Endodermal cell (in vitro differentiated cells): ENCODE measurements around the gene EGFR. TPM values are rescaled to one million over a fixed set of nuclear protein-coding genes. Genes with fewer than 3 reads are reported as not detected.

Source experiments
- DNase-seq: peaks from one replicate; pipeline ENCODE4 v3.0.0-alpha.2; 2017
- H3K27ac ChIP-seq: 2 replicates; pipeline ENCODE4 v1.5.1; 2013; ENCODE audit warnings: mild to moderate bottlenecking, low read depth, low read length, moderate library complexity
- H3K27me3 ChIP-seq: 2 replicates; pipeline ENCODE4 v1.6.1; 2013; ENCODE audit warnings: mild to moderate bottlenecking, low read length, moderate library complexity; ENCODE audit not compliant: insufficient read depth, control insufficient read depth, poor library complexity, severe bottlenecking
- H3K36me3 ChIP-seq: 2 replicates; pipeline ENCODE4 v1.7.0; 2013; ENCODE audit warnings: mild to moderate bottlenecking, low read length, moderate library complexity; ENCODE audit not compliant: control insufficient read depth, insufficient read depth
- H3K4me1 ChIP-seq: one replicate; pipeline ENCODE4 v1.7.0; 2013; ENCODE audit warnings: low read length; ENCODE audit not compliant: control insufficient read depth, insufficient read depth
- H3K4me3 ChIP-seq: 2 replicates; pipeline ENCODE4 v1.5.1; 2013; ENCODE audit warnings: mild to moderate bottlenecking, low read length, moderate library complexity
- H3K9ac ChIP-seq: 2 replicates; pipeline ENCODE4 v1.6.1; 2013; ENCODE audit warnings: mild to moderate bottlenecking, low read length, moderate library complexity; ENCODE audit not compliant: poor library complexity, severe bottlenecking; ENCODE audit errors: extremely low read depth
- H3K9me3 ChIP-seq: 2 replicates; pipeline ENCODE4 v1.6.1; 2013; ENCODE audit warnings: mild to moderate bottlenecking, low read length, moderate library complexity; ENCODE audit not compliant: control insufficient read depth
- H3K27ac Mint-ChIP-seq: 2 replicates; pipeline ENCODE4 v1.8.0; 2020; ENCODE audit warnings: mixed read lengths
- H3K27me3 Mint-ChIP-seq: 2 replicates; pipeline ENCODE4 v1.8.0; 2021; ENCODE audit warnings: mild to moderate bottlenecking, mixed read lengths; ENCODE audit not compliant: insufficient read depth
- H3K36me3 Mint-ChIP-seq: 2 replicates; pipeline ENCODE4 v1.8.0; 2020; ENCODE audit warnings: low read depth, mixed read lengths
- H3K4me1 Mint-ChIP-seq: 2 replicates; pipeline ENCODE4 v1.8.0; 2020; ENCODE audit warnings: mixed read lengths
- H3K4me3 Mint-ChIP-seq: 2 replicates; pipeline ENCODE4 v1.8.0; 2020; ENCODE audit warnings: mild to moderate bottlenecking, moderate library complexity, mixed read lengths
- H3K9me3 Mint-ChIP-seq: 2 replicates; pipeline ENCODE4 v1.8.0; 2020; ENCODE audit warnings: mild to moderate bottlenecking, mixed read lengths
- WGBS, 2 experiments: methylation state at CpG; one replicate each; pipeline versions ENCODE4 v1.1.5 to v1.1.7; 2013; ENCODE audit warnings: missing lambda C conversion rate in 2 of 2, mixed read lengths in 1 of 2; ENCODE audit not compliant: insufficient coverage in 1 of 2, insufficient read length in 1 of 2; 5-methylcytosine and 5-hydroxymethylcytosine counted together
- total RNA-seq, 2 donors: library from RNA; stranded (reverse); fragmentation: NEBNext Ultra II Directional in 1 of 2; extraction: Animal tissue kit (Norgen Biotek cat#: 25700) in 1 of 2; gene quantifications; 2 replicates in 1 of 2; 3 replicates in 1 of 2; pipeline ENCODE4 v1.2.1, GENCODE V29; 2021
- TF ChIP-seq, protein P1 (sequence below): fragments of 200-600 bp; sonication (generic); conservative IDR thresholded peaks from 2 replicates; pipeline ENCODE4 v1.5.0; 2021; ENCODE audit warnings: antibody characterized with exemption, mild to moderate bottlenecking

Gene EGFR
- total RNA-seq, 2 donors from 2014 or later, result 5.0 to 5.8 TPM

- Histone ChIP-seq H3K27ac (no peak overlapping the region), H3K9ac (no peak overlapping the region), H3K9me3 (no peaks in the 10 kb centered on the region), H3K4me3 (no peak overlapping the region), H3K27me3 (no peaks in the 10 kb centered on the region), H3K36me3 (no peaks in the 10 kb centered on the region), H3K4me1 (no peaks in the 10 kb centered on the region)
- H3K4me1 Mint-ChIP-seq, result no peaks in the 10 kb centered on the region
- 94 to 95% methylated on average over 14 to 25 of the region's 25 CpGs for WGBS, 2 experiments
- H3K4me3 Mint-ChIP-seq, result no peak overlapping the region
- no peak overlapping the region for H3K27ac Mint-ChIP-seq
- no peaks in the 10 kb centered on the region for H3K27me3 Mint-ChIP-seq
- TF ChIP-seq, protein P1, sequence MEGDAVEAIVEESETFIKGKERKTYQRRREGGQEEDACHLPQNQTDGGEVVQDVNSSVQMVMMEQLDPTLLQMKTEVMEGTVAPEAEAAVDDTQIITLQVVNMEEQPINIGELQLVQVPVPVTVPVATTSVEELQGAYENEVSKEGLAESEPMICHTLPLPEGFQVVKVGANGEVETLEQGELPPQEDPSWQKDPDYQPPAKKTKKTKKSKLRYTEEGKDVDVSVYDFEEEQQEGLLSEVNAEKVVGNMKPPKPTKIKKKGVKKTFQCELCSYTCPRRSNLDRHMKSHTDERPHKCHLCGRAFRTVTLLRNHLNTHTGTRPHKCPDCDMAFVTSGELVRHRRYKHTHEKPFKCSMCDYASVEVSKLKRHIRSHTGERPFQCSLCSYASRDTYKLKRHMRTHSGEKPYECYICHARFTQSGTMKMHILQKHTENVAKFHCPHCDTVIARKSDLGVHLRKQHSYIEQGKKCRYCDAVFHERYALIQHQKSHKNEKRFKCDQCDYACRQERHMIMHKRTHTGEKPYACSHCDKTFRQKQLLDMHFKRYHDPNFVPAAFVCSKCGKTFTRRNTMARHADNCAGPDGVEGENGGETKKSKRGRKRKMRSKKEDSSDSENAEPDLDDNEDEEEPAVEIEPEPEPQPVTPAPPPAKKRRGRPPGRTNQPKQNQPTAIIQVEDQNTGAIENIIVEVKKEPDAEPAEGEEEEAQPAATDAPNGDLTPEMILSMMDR, result no peak
- no peaks in the 10 kb centered on the region for H3K36me3 Mint-ChIP-seq
- no peak for DNase-seq
- H3K9me3 Mint-ChIP-seq, result no peaks in the 10 kb centered on the region
Observed at GRCh38 chr7:55172881-55173609, 154.2 kb downstream of the EGFR start.

DNA sequence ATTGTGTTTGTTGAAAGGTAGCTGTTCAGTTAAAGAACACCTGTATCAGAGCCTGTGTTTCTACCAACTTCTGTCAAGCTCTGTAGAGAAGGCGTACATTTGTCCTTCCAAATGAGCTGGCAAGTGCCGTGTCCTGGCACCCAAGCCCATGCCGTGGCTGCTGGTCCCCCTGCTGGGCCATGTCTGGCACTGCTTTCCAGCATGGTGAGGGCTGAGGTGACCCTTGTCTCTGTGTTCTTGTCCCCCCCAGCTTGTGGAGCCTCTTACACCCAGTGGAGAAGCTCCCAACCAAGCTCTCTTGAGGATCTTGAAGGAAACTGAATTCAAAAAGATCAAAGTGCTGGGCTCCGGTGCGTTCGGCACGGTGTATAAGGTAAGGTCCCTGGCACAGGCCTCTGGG is 154.9 kb downstream of the EGFR start:
- H3K9me3 Mint-ChIP-seq, result no peaks in the 10 kb centered on the region
- no peak overlapping the region for H3K27ac ChIP-seq
- no peaks in the 10 kb centered on the region for H3K36me3 Mint-ChIP-seq

GRCh38 chr7:55174456-55174855 is 155.6 kb downstream of the EGFR start:
- Histone ChIP-seq H3K27me3 (no peaks in the 10 kb centered on the region), H3K36me3 (no peaks in the 10 kb centered on the region), H3K27ac (no peak overlapping the region), H3K4me1 (no peaks in the 10 kb centered on the region), H3K9me3 (no peaks in the 10 kb centered on the region), H3K9ac (no peak overlapping the region), H3K4me3 (no peak overlapping the region)
- no peaks in the 10 kb centered on the region for H3K27me3 Mint-ChIP-seq
- TF ChIP-seq, protein P1, result no peak
- no peaks in the 10 kb centered on the region for H3K36me3 Mint-ChIP-seq
- no peaks in the 10 kb centered on the region for H3K9me3 Mint-ChIP-seq
- no peak overlapping the region for H3K27ac Mint-ChIP-seq
- no peak overlapping the region for H3K4me3 Mint-ChIP-seq
- no peak for DNase-seq
- no peaks in the 10 kb centered on the region for H3K4me1 Mint-ChIP-seq
- WGBS, 2 experiments, result 94 to 95% methylated on average over 11 to 12 of the region's 12 CpGs

More for the DNA sequence above, 154.9 kb downstream of the EGFR start:
- Histone ChIP-seq H3K4me3 (no peak overlapping the region), H3K4me1 (no peaks in the 10 kb centered on the region), H3K9me3 (no peaks in the 10 kb centered on the region), H3K36me3 (no peaks in the 10 kb centered on the region), H3K9ac (no peak overlapping the region), H3K27me3 (no peaks in the 10 kb centered on the region)
- WGBS, 2 experiments, result 94 to 95% methylated on average over 7 of the region's 7 CpGs
- Mint-ChIP-seq H3K27ac (no peak overlapping the region), H3K27me3 (no peaks in the 10 kb centered on the region), H3K4me1 (no peaks in the 10 kb centered on the region), H3K4me3 (no peak overlapping the region)
- TF ChIP-seq, protein P1, result peak; percentile 40
- no peak for DNase-seq
